ENCODE results near the gene PLK3. TPM values are rescaled to one million over a fixed set of nuclear protein-coding genes. Genes with fewer than 3 reads are reported as not detected.
A peak's percentile ranks its signal among the peaks of the same experiment; 100 is the strongest.

Gene PLK3
- total and polyA plus RNA-seq, 2 donors from 2014 or later: 4.4 to 24.3 TPM

- no peak for FAIRE-seq
These were observed 2.8 kb downstream of the PLK3 start for GRCh38 chr1:44803062-44803311.

GRCh38 chr1:44803312-44804095 is 3.3 kb downstream of the PLK3 start:
- DNase-seq (peak in 1 of 5 donors; percentile 63), FAIRE-seq (no peak)
- intact Hi-C loops (cut with DNase I): no loop called here
- Histone ChIP-seq H3K4me3 (ENCODE audit: low read length in 3 of 3) (no peak overlapping the region), H3K4me1 (ENCODE audit: control insufficient read depth in 2 of 3, insufficient read depth in 2 of 3, low read depth in 1 of 3, low read length in 3 of 3) (peaks cover 14 to 35% (median 18%) of the 10 kb centered on the region in 3 donors), H3K36me3 (ENCODE audit: control insufficient read depth in 2 of 3, insufficient read depth in 3 of 3, low read length in 3 of 3) (peaks cover 0 to 8% (median 4%) of the 10 kb centered on the region in 3 donors), H3K27me3 (ENCODE audit: control insufficient read depth, insufficient read depth, low read length) (no peaks in the 10 kb centered on the region), H3K27ac (ENCODE audit: low read depth in 2 of 2, low read length in 2 of 2) (no peak overlapping the region), H3K9me3 (ENCODE audit: control insufficient read depth in 2 of 3, insufficient read depth in 1 of 3, low read length in 3 of 3) (no peaks in the 10 kb centered on the region), H3K9ac (ENCODE audit: low read length in 3 of 3) (no peak overlapping the region)
- no peak for TF ChIP-seq CTCF (IDR thresholded peaks at IDR 0.05; ENCODE audit: borderline replicate concordance, extremely low read depth, insufficient read depth)

More at GRCh38 chr1:44803062-44803311, 2.8 kb downstream of the PLK3 start:
- H3K27me3 ChIP-seq (ENCODE audit: control insufficient read depth, insufficient read depth, low read length): no peaks in the 10 kb centered on the region
- peaks cover 0 to 8% (median 4%) of the 10 kb centered on the region in 3 donors for H3K36me3 ChIP-seq (ENCODE audit: control insufficient read depth in 2 of 3, insufficient read depth in 3 of 3, low read length in 3 of 3)
- H3K27ac ChIP-seq (ENCODE audit: low read depth in 2 of 2, low read length in 2 of 2): no peak overlapping the region
- intact Hi-C loops (cut with DNase I): no loop called here
- peak overlapping the region in 1 of 3 donors; percentile 34 for H3K9ac ChIP-seq (ENCODE audit: low read length in 3 of 3)
- no peak for DNase-seq
- H3K4me1 ChIP-seq (ENCODE audit: control insufficient read depth in 2 of 3, insufficient read depth in 2 of 3, low read depth in 1 of 3, low read length in 3 of 3): peaks cover 14 to 30% (median 15%) of the 10 kb centered on the region in 3 donors
- TF ChIP-seq CTCF (IDR thresholded peaks at IDR 0.05; ENCODE audit: borderline replicate concordance, extremely low read depth, insufficient read depth): no peak
- H3K9me3 ChIP-seq (ENCODE audit: control insufficient read depth in 2 of 3, insufficient read depth in 1 of 3, low read length in 3 of 3): no peaks in the 10 kb centered on the region
- H3K4me3 ChIP-seq (ENCODE audit: low read length in 3 of 3): no peak overlapping the region

GRCh38 chr1:44805311-44806024 is 5.3 kb downstream of the PLK3 start:
- H3K27me3 ChIP-seq (ENCODE audit: control insufficient read depth, insufficient read depth, low read length): no peaks in the 10 kb centered on the region
- H3K4me1 ChIP-seq (ENCODE audit: control insufficient read depth in 2 of 3, insufficient read depth in 2 of 3, low read depth in 1 of 3, low read length in 3 of 3): peaks cover 24 to 52% (median 38%) of the 10 kb centered on the region in 3 donors
- H3K36me3 ChIP-seq (ENCODE audit: control insufficient read depth in 2 of 3, insufficient read depth in 3 of 3, low read length in 3 of 3): peaks cover 0 to 8% (median 4%) of the 10 kb centered on the region in 3 donors
- no peak overlapping the region for H3K9ac ChIP-seq (ENCODE audit: low read length in 3 of 3)
- intact Hi-C loops (cut with DNase I): no loop called here
- peak in 2 of 5 donors; percentile 48 to 70 for DNase-seq
- H3K4me3 ChIP-seq (ENCODE audit: low read length in 3 of 3): no peak overlapping the region
- H3K9me3 ChIP-seq (ENCODE audit: control insufficient read depth in 2 of 3, insufficient read depth in 1 of 3, low read length in 3 of 3): no peaks in the 10 kb centered on the region
- no peak for FAIRE-seq
- TF ChIP-seq CTCF (IDR thresholded peaks at IDR 0.05; ENCODE audit: borderline replicate concordance, extremely low read depth, insufficient read depth): no peak
- peak overlapping the region in 1 of 2 donors; percentile 14 for H3K27ac ChIP-seq (ENCODE audit: low read depth in 2 of 2, low read length in 2 of 2)

Data from kidney (tissue), 14 donors.